NB4 (cell line): ENCODE measurements around the gene NUP62.

Experiments used
- DNase-seq: peaks from one replicate; pipeline ENCODE4 v3.0.0; 2010; ENCODE audit warnings: low read depth
- H3K4me3 ChIP-seq: one replicate; pipeline ENCODE4 v1.5.1; 2011; ENCODE audit warnings: mild to moderate bottlenecking, low read depth, low read length, moderate library complexity
- CTCF ChIP-seq: IDR thresholded peaks from one replicate; pipeline ENCODE4 v1.5.1; 2012; ENCODE audit warnings: low read depth, low read length
- MAX ChIP-seq: IDR thresholded peaks from 2 replicates; pipeline ENCODE4 v1.6.1; 2011; ENCODE audit warnings: low read depth, low read length
- MYC ChIP-seq: IDR thresholded peaks from 2 replicates; pipeline ENCODE4 v1.6.1; 2011; ENCODE audit warnings: low read depth, low read length
- POLR2A ChIP-seq: IDR thresholded peaks from 2 replicates; pipeline ENCODE4 v1.6.1; 2011; ENCODE audit warnings: mild to moderate bottlenecking; ENCODE audit not compliant: insufficient read length; ENCODE audit errors: extremely low read depth

The NUP62 gene

GRCh38 chr19:49861107-49861506 lies 68.2 kb downstream of the NUP62 start:
- TF ChIP-seq MAX, result no peak
- TF ChIP-seq POLR2A, result no peak
- no peak for TF ChIP-seq CTCF
- TF ChIP-seq MYC, result no peak
- H3K4me3 ChIP-seq, result no peak overlapping the region
- no peak for DNase-seq

GRCh38 chr19:49860336-49861102 lies 68.8 kb downstream of the NUP62 start:
- no peak overlapping the region for H3K4me3 ChIP-seq
- no peak for DNase-seq
- no peak for TF ChIP-seq CTCF
- no peak for TF ChIP-seq POLR2A
- no peak for TF ChIP-seq MAX
- no peak for TF ChIP-seq MYC

GRCh38 chr19:49859682-49860335 lies 69.5 kb downstream of the NUP62 start:
- TF ChIP-seq CTCF, result no peak
- TF ChIP-seq POLR2A, result no peak
- no peak for TF ChIP-seq MYC
- no peak for TF ChIP-seq MAX
- no peak overlapping the region for H3K4me3 ChIP-seq
- DNase-seq, result no peak

- TF ChIP-seq CTCF, result no peak
- TF ChIP-seq POLR2A, result no peak
- no peak for TF ChIP-seq MYC
- TF ChIP-seq MAX, result no peak
- no peak overlapping the region for H3K4me3 ChIP-seq
- no peak for DNase-seq
Measured at GRCh38 chr19:49858088-49858985, 71.0 kb downstream of the NUP62 start.

- TF ChIP-seq POLR2A, result no peak
- TF ChIP-seq MYC, result no peak
- TF ChIP-seq CTCF, result no peak
- TF ChIP-seq MAX, result no peak
- DNase-seq, result no peak
Measured at GRCh38 chr19:49857838-49858087, 71.5 kb downstream of the NUP62 start.

More at GRCh38 chr19:49857838-49858087, 71.5 kb downstream of the NUP62 start:
- H3K4me3 ChIP-seq, result no peak overlapping the region
